ENCODE data around the gene CENPQ. TPM values are rescaled to one million over a fixed set of nuclear protein-coding genes. Genes with fewer than 3 reads are reported as not detected.

Gene CENPQ
- total and polyA plus RNA-seq, 2 of the 13 experiments (the other 11 are each of a cell fraction or from before 2014, with no cell fraction given), result 9.1 to 20.1 TPM

DNA sequence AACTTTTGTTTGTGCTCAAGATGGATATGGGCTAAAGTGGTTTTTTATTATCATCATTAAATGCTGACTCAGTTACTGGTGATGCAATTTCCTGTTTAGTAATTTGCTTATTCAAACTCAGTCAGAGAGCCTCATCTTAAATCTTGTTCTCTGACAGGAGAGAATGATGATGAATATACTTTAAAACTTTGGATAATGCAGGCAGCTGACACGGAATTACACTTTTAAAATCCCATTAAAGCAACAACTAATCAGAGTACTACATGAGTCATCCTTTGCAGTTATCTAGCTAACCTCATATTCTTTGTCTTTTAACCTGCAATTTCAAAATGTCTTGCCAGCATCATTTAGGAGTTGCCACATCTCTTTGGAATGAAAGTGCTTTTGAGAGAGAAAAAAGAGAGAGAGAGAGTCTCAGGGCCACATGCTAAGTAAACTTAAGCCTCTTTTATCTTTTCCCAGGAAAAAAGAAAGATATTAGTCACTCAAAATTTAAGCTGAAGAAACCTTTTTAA is 78.1 kb downstream of the CENPQ start (continued):
- TF ChIP-seq ZNF776 (CRISPR knock-in tag; IDR thresholded peaks at IDR 0.05) (no peak), MTA1 (CRISPR knock-in tag; IDR thresholded peaks at IDR 0.05; ENCODE audit: borderline replicate concordance) (no peak), AGO1 (IDR thresholded peaks at IDR 0.05; ENCODE audit: low read depth, low read length, poor library complexity, severe bottlenecking) (no peak), BCL3 (CRISPR knock-in tag; IDR thresholded peaks at IDR 0.05) (no peak), ARID5B (CRISPR knock-in tag; IDR thresholded peaks at IDR 0.05) (peak; percentile 41; the same call in 1 of the 2 replicates), ZNF362 (CRISPR knock-in tag; IDR thresholded peaks at IDR 0.05; ENCODE audit: borderline replicate concordance) (no peak), ZNF768 (CRISPR knock-in tag; IDR thresholded peaks at IDR 0.05) (no peak)
- TF ChIP-seq, protein P1, sequence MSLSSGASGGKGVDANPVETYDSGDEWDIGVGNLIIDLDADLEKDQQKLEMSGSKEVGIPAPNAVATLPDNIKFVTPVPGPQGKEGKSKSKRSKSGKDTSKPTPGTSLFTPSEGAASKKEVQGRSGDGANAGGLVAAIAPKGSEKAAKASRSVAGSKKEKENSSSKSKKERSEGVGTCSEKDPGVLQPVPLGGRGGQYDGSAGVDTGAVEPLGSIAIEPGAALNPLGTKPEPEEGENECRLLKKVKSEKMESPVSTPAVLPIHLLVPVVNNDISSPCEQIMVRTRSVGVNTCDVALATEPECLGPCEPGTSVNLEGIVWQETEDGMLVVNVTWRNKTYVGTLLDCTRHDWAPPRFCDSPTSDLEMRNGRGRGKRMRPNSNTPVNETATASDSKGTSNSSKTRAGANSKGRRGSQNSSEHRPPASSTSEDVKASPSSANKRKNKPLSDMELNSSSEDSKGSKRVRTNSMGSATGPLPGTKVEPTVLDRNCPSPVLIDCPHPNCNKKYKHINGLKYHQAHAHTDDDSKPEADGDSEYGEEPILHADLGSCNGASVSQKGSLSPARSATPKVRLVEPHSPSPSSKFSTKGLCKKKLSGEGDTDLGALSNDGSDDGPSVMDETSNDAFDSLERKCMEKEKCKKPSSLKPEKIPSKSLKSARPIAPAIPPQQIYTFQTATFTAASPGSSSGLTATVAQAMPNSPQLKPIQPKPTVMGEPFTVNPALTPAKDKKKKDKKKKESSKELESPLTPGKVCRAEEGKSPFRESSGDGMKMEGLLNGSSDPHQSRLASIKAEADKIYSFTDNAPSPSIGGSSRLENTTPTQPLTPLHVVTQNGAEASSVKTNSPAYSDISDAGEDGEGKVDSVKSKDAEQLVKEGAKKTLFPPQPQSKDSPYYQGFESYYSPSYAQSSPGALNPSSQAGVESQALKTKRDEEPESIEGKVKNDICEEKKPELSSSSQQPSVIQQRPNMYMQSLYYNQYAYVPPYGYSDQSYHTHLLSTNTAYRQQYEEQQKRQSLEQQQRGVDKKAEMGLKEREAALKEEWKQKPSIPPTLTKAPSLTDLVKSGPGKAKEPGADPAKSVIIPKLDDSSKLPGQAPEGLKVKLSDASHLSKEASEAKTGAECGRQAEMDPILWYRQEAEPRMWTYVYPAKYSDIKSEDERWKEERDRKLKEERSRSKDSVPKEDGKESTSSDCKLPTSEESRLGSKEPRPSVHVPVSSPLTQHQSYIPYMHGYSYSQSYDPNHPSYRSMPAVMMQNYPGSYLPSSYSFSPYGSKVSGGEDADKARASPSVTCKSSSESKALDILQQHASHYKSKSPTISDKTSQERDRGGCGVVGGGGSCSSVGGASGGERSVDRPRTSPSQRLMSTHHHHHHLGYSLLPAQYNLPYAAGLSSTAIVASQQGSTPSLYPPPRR (CRISPR knock-in tag; IDR thresholded peaks at IDR 0.05; ENCODE audit: borderline replicate concordance), result no peak
- TF ChIP-seq, protein P2, sequence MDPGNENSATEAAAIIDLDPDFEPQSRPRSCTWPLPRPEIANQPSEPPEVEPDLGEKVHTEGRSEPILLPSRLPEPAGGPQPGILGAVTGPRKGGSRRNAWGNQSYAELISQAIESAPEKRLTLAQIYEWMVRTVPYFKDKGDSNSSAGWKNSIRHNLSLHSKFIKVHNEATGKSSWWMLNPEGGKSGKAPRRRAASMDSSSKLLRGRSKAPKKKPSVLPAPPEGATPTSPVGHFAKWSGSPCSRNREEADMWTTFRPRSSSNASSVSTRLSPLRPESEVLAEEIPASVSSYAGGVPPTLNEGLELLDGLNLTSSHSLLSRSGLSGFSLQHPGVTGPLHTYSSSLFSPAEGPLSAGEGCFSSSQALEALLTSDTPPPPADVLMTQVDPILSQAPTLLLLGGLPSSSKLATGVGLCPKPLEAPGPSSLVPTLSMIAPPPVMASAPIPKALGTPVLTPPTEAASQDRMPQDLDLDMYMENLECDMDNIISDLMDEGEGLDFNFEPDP (CRISPR knock-in tag; conservative IDR thresholded peaks at IDR 0.05), result no peak
- TF ChIP-seq, protein P3, sequence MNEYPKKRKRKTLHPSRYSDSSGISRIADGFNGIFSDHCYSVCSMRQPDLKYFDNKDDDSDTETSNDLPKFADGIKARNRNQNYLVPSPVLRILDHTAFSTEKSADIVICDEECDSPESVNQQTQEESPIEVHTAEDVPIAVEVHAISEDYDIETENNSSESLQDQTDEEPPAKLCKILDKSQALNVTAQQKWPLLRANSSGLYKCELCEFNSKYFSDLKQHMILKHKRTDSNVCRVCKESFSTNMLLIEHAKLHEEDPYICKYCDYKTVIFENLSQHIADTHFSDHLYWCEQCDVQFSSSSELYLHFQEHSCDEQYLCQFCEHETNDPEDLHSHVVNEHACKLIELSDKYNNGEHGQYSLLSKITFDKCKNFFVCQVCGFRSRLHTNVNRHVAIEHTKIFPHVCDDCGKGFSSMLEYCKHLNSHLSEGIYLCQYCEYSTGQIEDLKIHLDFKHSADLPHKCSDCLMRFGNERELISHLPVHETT (CRISPR knock-in tag; conservative IDR thresholded peaks at IDR 0.05), result no peak
